Superior temporal gyrus (tissue), 1 donor: ENCODE measurements around the gene NTN1.

ENCODE experiments used
- DNase-seq: peaks from one replicate; pipeline ENCODE4 v3.0.0-alpha.2; 2016; ENCODE audit errors: extremely low spot score

NTN1 gene

GRCh38 chr17:9037736-9038135, 16.4 kb downstream of the NTN1 start:
- DNase-seq: no peak

- DNase-seq: no peak
Observed at GRCh38 chr17:9038380-9038779, 17.1 kb downstream of the NTN1 start.

- DNase-seq: no peak
Observed at GRCh38 chr17:9044772-9045463, 23.6 kb downstream of the NTN1 start.

GRCh38 chr17:9050801-9051401, 29.6 kb downstream of the NTN1 start:
- no peak for DNase-seq

- DNase-seq: no peak
Observed at GRCh38 chr17:9051561-9051960, 30.3 kb downstream of the NTN1 start.

- DNase-seq: no peak
Observed at GRCh38 chr17:9052921-9053320, 31.6 kb downstream of the NTN1 start.

- no peak for DNase-seq
Observed at GRCh38 chr17:9053406-9053805, 32.1 kb downstream of the NTN1 start.

- no peak for DNase-seq
Observed at GRCh38 chr17:9054126-9054975, 33.0 kb downstream of the NTN1 start.

- no peak for DNase-seq
Observed at GRCh38 chr17:9055281-9055680, 34.0 kb downstream of the NTN1 start.

GRCh38 chr17:9056566-9056965, 35.3 kb downstream of the NTN1 start:
- DNase-seq: no peak

GRCh38 chr17:9057310-9057709, 36.0 kb downstream of the NTN1 start:
- no peak for DNase-seq

GRCh38 chr17:9062399-9062902, 41.1 kb downstream of the NTN1 start:
- DNase-seq: no peak

GRCh38 chr17:9064311-9064834, 43.1 kb downstream of the NTN1 start:
- no peak for DNase-seq

- DNase-seq: no peak
Observed at GRCh38 chr17:9071016-9071415, 49.7 kb downstream of the NTN1 start.

- DNase-seq: no peak
Observed at GRCh38 chr17:9071811-9072498, 50.6 kb downstream of the NTN1 start.

GRCh38 chr17:9072696-9073339, 51.5 kb downstream of the NTN1 start:
- no peak for DNase-seq

- DNase-seq: no peak
Observed at GRCh38 chr17:9074131-9074530, 52.8 kb downstream of the NTN1 start.

- DNase-seq: no peak
Observed at GRCh38 chr17:9079461-9080103, 58.3 kb downstream of the NTN1 start.

- DNase-seq: no peak
Observed at GRCh38 chr17:9080296-9080914, 59.1 kb downstream of the NTN1 start.

GRCh38 chr17:9080983-9081382, 59.7 kb downstream of the NTN1 start:
- no peak for DNase-seq
